HG02938 (cell line): ENCODE data around the gene KLK2.
"Not testable (repeated sequence)": the region's sequence is repeated elsewhere in the genome, so short reads cannot be mapped to it uniquely, and the experiment has no call there.

Source experiments
- ATAC-seq: cut with Tn5 transposase; IDR thresholded peaks from one replicate; pipeline ENCODE4 v1.9.1; 2021; ENCODE audit warnings: mild to moderate bottlenecking, moderate library complexity; ENCODE audit not compliant: unreplicated experiment

The KLK2 gene

GRCh38 chr19:50891253-50891625 is 18.0 kb downstream of the KLK2 start:
- ATAC-seq, result no peak

DNA sequence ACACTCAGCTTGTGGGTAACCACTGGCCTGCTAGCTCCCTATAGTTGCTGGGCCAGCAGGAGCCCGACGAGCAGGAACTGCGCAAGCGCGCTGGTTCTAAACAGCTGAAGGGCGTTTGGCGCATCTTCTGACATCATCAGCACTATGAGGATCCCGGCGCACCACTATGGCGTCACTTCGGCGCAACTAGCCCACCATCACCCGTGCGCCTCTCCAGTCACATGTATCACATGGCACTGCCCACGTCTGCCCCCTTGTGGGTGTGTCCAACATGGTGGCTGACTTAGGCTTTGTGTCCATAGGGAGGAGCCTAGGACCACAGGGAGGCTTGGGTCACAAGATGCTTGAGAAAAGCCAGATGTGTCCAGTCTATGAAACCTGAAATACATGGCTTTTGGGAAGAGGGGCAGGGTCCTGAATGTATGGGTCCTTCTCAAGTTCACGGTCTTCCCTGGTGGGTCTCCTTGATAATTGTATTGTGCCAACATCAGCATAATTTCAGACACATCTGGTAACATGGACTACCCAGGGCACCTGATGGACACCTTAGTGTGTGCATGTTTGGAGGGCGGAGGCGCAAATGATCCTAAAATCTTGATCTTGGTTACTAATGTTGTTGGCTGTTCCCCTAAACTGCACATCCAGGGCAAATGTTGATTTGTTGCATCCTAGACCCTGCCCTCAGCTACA is 20.0 kb downstream of the KLK2 start:
- ATAC-seq, result no peak

DNA sequence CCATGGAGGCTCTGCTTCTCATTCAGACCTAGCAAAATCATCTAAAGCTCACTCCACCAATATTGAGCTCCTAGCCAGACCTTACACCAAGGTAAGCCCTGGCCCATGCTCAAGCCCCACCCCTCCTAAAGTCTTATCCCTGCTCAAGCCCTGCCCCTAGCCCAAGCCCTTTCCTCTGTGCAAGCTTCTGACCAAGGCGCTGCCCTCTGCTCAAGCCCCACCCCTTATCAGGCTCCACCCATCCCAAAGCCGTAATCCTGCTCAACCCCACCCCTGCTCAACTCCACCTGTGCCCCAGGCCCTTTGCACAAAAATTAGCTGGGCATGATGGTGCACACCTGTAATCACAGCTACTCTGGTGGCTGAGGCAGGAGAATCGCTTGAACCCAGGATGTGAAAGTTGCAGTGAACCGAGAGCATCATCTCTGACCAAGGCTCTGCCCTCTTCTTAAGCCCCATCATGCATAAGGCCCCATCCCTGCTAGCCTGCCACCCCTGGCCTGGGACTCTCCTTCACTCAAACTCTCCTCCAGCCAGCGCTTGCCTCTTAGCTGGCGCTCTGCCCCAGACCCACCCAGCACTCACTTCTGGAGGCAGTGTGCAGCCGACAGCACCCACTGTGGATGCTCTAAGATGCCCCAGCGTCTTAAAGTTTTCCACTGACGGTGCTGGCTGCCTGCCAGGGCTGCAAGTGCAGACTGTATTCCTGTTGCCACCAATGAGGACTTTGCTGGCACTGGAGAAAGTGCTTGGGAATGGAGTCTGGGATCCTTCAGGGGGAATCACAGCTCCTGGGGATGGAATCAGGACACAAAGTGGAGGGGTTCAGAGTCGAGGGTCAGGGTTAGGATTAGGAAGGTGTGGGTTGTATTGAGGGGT is 21.5 kb downstream of the KLK2 start:
- no peak for ATAC-seq

- ATAC-seq, result not testable (repeated sequence)
Measured at GRCh38 chr19:50896089-50896590, 22.9 kb downstream of the KLK2 start.

GRCh38 chr19:50896591-50897190 is 23.5 kb downstream of the KLK2 start:
- peak; percentile 88 for ATAC-seq

DNA sequence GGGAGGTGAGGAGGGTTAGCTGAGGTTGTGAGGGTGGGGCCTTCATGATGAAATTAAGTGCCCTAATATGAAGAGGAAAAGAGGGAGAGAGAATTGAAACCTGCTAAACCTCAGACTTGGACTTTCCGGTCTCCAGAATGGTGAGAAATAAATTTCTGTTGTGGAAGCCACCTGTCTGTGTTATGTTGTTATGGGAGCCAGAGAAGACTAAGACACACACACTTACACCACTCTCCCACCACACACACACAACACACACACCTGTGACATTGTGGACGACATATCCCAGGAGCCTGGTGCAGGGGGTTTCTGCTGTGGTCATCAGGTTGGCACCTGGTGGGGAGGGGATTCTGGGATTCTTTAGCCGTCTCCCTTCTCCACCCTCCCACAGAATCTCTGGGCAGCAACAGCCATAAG is 24.0 kb downstream of the KLK2 start:
- peak; percentile 25 for ATAC-seq

DNA sequence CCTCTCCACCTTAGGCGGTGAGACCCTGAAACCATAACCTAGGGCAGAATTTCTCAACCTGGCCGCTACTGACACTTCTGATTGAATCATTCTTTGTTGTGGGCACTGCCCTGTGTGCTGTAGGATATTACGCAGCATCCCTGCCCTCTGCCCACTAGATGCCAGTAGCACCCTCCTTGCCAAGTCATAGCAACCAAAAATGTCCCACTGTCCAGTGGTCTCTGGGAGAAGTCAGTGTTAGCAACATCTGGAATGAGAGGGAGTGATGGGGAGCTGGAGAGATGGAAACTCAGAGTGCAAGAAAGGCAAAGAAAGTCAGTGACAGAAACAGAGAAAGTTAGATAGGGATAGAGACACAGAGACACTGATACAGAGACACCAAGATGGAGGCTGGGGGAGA is 24.4 kb downstream of the KLK2 start:
- ATAC-seq, result no peak

- ATAC-seq, result no peak
Measured at GRCh38 chr19:50898018-50898417, 24.8 kb downstream of the KLK2 start.

- no peak for ATAC-seq
Measured at GRCh38 chr19:50899569-50899968, 26.3 kb downstream of the KLK2 start.

- ATAC-seq, result no peak
Measured at GRCh38 chr19:50902640-50903039, 29.4 kb downstream of the KLK2 start.

- ATAC-seq, result no peak
Measured at GRCh38 chr19:50906217-50906616, 33.0 kb downstream of the KLK2 start.

DNA sequence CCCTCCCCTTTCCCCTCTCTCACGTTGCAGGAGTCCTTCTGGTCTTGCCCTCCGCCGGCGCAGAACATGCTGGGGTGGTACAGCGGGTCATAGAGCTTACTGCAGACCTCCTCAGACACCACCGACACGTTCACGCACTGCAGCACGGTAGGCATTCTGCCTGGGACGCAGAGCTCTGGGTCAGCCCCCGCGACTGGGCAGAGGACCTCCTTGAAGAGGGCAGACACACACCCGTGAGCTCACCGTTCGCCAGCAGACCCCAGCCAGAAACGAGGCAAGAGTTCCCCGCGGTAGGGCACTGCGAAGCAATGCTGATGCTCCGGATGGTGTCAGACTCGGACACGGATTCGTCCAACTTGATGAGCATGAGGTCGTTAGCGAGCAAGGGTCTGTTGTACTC is 35.1 kb downstream of the KLK2 start:
- ATAC-seq, result no peak

- ATAC-seq, result no peak
Measured at GRCh38 chr19:50909240-50910070, 36.2 kb downstream of the KLK2 start.

- ATAC-seq, result no peak
Measured at GRCh38 chr19:50910722-50911121, 37.5 kb downstream of the KLK2 start.

DNA sequence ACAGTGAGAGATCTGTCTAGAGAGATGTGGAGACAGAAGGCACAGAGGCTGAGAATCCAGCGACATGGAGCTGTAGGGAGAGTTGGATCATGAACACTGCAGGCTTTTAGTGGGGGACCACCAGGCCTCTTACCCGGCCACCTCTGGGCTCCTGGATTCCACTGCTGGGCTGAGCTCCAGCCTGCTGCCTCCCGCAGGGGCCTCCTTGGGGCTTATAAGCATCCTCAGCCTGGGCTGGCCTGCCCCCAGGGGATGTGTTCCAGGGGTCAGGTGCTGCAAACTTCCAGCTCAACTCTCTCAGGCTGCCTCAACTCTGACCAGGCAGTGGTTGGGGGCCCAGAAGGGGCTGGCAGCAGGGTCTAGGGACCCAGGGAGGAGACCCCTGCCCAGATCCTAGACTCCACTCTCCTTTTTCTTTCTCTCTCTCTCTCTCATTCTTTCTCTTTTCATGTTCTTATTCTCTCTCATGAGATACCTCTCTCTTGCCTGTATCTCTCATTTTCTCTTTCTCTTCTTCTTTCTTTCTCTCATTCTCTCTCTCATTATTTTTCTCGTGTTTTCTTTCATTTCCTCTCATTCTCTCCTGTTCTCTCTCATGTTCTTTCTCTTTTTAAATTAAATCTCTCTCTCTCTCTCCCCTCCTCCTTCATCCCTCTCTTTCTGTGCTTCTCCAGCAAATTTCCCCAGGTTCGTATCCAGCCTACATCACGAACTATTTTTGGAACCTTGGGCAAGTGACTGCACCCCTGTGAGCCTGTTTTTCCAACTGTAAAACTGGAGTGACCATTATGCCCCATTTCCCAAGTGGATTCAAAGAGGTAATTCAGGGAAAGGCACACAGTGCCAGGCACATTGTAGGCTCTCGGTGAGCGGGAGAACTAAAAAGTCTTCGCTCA is 38.2 kb downstream of the KLK2 start, which contains the start of gene KLK4:
Gene KLK4 (minus strand): TSS at position 190 of the 896 bp plus-strand sequence. CDS start 657 bp downstream, outside the sequence.
- no peak for ATAC-seq

- ATAC-seq, result no peak
Measured at GRCh38 chr19:50912102-50912599, 38.9 kb downstream of the KLK2 start.

- ATAC-seq, result no peak
Measured at GRCh38 chr19:50912727-50913716, 39.8 kb downstream of the KLK2 start.

- ATAC-seq, result no peak
Measured at GRCh38 chr19:50916069-50916468, 42.8 kb downstream of the KLK2 start.
